Caco-2 (cell line): ENCODE data around the gene PTGIS. TPM values are rescaled to one million over a fixed set of nuclear protein-coding genes. Genes with fewer than 3 reads are reported as not detected.

ENCODE experiments used
- BruUV-seq: library from RNA; stranded (reverse); fragments of 400-500 nt; replicated peaks from 2 replicates; lab custom pipeline; 2021; lab: Mats Ljungman, UMichigan
- CTCF ChIA-PET: fragments of 300-600 bp; sonication (Branson Sonifier 250); formaldehyde crosslinking; loops from one replicate; lab custom pipeline; 2022; ENCODE audit warnings: antibody characterized with exemption; lab: Charles Lee
- POLR2A ChIA-PET: fragments of 300-600 bp; sonication (Branson Sonifier 250); formaldehyde crosslinking; loops from one replicate; lab custom pipeline; 2022; ENCODE audit warnings: antibody characterized with exemption; lab: Charles Lee
- DNase-seq, 2 experiments: peaks; one replicate each; pipeline versions ENCODE4 v3.0.0 to v3.0.0-alpha.2; 2020 to 2022
- H3K27me3 ChIP-seq: replicated peaks from 2 replicates; pipeline ENCODE4 v1.6.0; 2011; ENCODE audit warnings: low read length; ENCODE audit not compliant: control insufficient read depth, insufficient read depth
- H3K36me3 ChIP-seq: 2 replicates; pipeline ENCODE4 v1.5.1; 2011; ENCODE audit warnings: low read length; ENCODE audit not compliant: control insufficient read depth, insufficient read depth
- H3K4me1 ChIP-seq: fragments of 250-450 bp; sonication (Bioruptor Pico); 2 replicates; pipeline ENCODE4 v1.5.1; 2020; ENCODE audit warnings: mild to moderate bottlenecking
- H3K4me3 ChIP-seq: 2 replicates; pipeline ENCODE4 v1.5.1; 2011; ENCODE audit warnings: low read depth, mild to moderate bottlenecking, control low read depth, low read length
- H3K9me3 ChIP-seq: fragments of 250-450 bp; sonication (Bioruptor Pico); 2 replicates; pipeline ENCODE4 v1.5.1; 2020; ENCODE audit warnings: mild to moderate bottlenecking, moderate library complexity
- H3K27ac Mint-ChIP-seq: one replicate; pipeline ENCODE4 v1.8.0; 2022; ENCODE audit warnings: mixed read lengths; ENCODE audit not compliant: unreplicated experiment
- H3K27me3 Mint-ChIP-seq: one replicate; pipeline ENCODE4 v1.8.0; 2022; ENCODE audit warnings: mixed read lengths; ENCODE audit not compliant: insufficient read depth, unreplicated experiment
- H3K36me3 Mint-ChIP-seq: one replicate; pipeline ENCODE4 v1.8.0; 2022; ENCODE audit warnings: mild to moderate bottlenecking, mixed read lengths; ENCODE audit not compliant: insufficient read depth, unreplicated experiment
- H3K4me1 Mint-ChIP-seq: one replicate; pipeline ENCODE4 v1.8.0; 2022; ENCODE audit warnings: low read depth, mixed read lengths; ENCODE audit not compliant: unreplicated experiment
- H3K4me3 Mint-ChIP-seq: one replicate; pipeline ENCODE4 v1.8.0; 2022; ENCODE audit warnings: mild to moderate bottlenecking, moderate library complexity, mixed read lengths; ENCODE audit not compliant: unreplicated experiment
- H3K9me3 Mint-ChIP-seq: one replicate; pipeline ENCODE4 v1.8.0; 2022; ENCODE audit warnings: mixed read lengths; ENCODE audit not compliant: unreplicated experiment
- intact Hi-C: fragments of 100-400 bp; cut with micrococcal nuclease; formaldehyde crosslinking; loops from one replicate; pipeline ENCODE4 v1.10.0; 2022; ENCODE audit not compliant: unreplicated experiment
- total RNA-seq: library from RNA; stranded (reverse); gene quantifications from 2 replicates; pipeline ENCODE4 v1.2.3, GENCODE V29; 2022
- TF ChIP-seq, protein P1 (sequence below), 2 experiments: fragments of 200-600 bp in 1 of 2; IDR thresholded peaks; 1 replicate in 1 of 2; 2 replicates in 1 of 2; pipeline versions ENCODE4 v1.5.1 to v1.8.0; 2011 to 2022; ENCODE audit warnings: antibody characterized with exemption in 1 of 2, control low read depth in 1 of 2, inconsistent platforms in 1 of 2, low read depth in 1 of 2, low read length in 1 of 2, mild to moderate bottlenecking in 1 of 2, moderate library complexity in 1 of 2; ENCODE audit not compliant: insufficient read depth in 1 of 2, severe bottlenecking in 1 of 2, unreplicated experiment in 1 of 2

Gene PTGIS
- total RNA-seq, 1 experiment from 2014 or later, result 2.7 TPM

- Mint-ChIP-seq H3K4me3 (no peak overlapping the region), H3K9me3 (no peaks in the 10 kb centered on the region), H3K4me1 (no peaks in the 10 kb centered on the region), H3K27ac (no peak overlapping the region), H3K36me3 (no peaks in the 10 kb centered on the region), H3K27me3 (peaks cover 43% of the 10 kb centered on the region)
- H3K27me3 ChIP-seq, result peaks cover 1% of the 10 kb centered on the region
- intact Hi-C loops, result no loop called here
- no TSS peak for BruUV-seq
- no peaks in the 10 kb centered on the region for H3K4me1 ChIP-seq
- H3K36me3 ChIP-seq, result no peaks in the 10 kb centered on the region
- POLR2A ChIA-PET, result no interaction called here
- CTCF ChIA-PET, result interaction anchor here (1.1 kb wide), 1 partner anchor 18 kb away, joined by 6 read pairs; no protein-coding TSS in a partner anchor
- no peak for DNase-seq
- H3K9me3 ChIP-seq, result peaks cover 3% of the 10 kb centered on the region; the same call in 1 of the 2 replicates
- TF ChIP-seq, protein P1, sequence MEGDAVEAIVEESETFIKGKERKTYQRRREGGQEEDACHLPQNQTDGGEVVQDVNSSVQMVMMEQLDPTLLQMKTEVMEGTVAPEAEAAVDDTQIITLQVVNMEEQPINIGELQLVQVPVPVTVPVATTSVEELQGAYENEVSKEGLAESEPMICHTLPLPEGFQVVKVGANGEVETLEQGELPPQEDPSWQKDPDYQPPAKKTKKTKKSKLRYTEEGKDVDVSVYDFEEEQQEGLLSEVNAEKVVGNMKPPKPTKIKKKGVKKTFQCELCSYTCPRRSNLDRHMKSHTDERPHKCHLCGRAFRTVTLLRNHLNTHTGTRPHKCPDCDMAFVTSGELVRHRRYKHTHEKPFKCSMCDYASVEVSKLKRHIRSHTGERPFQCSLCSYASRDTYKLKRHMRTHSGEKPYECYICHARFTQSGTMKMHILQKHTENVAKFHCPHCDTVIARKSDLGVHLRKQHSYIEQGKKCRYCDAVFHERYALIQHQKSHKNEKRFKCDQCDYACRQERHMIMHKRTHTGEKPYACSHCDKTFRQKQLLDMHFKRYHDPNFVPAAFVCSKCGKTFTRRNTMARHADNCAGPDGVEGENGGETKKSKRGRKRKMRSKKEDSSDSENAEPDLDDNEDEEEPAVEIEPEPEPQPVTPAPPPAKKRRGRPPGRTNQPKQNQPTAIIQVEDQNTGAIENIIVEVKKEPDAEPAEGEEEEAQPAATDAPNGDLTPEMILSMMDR (IDR thresholded peaks at IDR 0.05; ENCODE audit: insufficient read depth in 1 of 2, low read depth in 1 of 2, low read length in 1 of 2, severe bottlenecking in 1 of 2, unreplicated experiment in 1 of 2), result no peak
- no peak overlapping the region for H3K4me3 ChIP-seq
Observed at GRCh38 chr20:49466114-49466912, 101.6 kb downstream of the PTGIS start.

DNA sequence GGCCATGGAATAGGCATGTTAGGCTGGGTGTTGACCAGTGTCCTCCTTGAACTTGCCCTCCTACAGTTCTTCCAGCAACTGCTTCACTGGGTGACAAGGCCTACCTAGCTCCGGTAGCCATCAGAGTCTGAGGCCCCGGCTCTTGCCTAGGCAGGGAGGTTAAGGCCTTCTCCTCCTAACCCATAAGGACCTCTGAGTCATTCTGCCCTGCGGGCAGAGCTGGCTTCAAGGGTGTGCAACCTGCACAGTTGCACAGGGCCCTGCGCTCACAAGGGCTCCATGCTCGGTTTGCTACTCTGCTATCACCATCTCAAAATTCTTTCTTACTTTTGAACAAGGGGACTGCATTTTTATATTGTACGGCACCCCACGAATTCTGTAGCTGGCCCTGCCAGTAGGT lies 103.4 kb downstream of the PTGIS start:
- no TSS peak for BruUV-seq
- ChIA-PET CTCF (interaction anchor here (1.1 to 1.4 kb wide), 2 partner anchors 84 to 144 kb away, joined by 4 read pairs; no protein-coding TSS in a partner anchor), POLR2A (no interaction called here)
- Mint-ChIP-seq H3K27me3 (peaks cover 36% of the 10 kb centered on the region), H3K36me3 (no peaks in the 10 kb centered on the region), H3K4me3 (no peak overlapping the region), H3K9me3 (no peaks in the 10 kb centered on the region), H3K27ac (no peak overlapping the region), H3K4me1 (no peaks in the 10 kb centered on the region)
- H3K27me3 ChIP-seq, result peaks cover 1% of the 10 kb centered on the region
- H3K36me3 ChIP-seq, result no peaks in the 10 kb centered on the region
- peaks cover 3% of the 10 kb centered on the region; the same call in 1 of the 2 replicates for H3K9me3 ChIP-seq
- no peak overlapping the region for H3K4me3 ChIP-seq
- TF ChIP-seq, protein P1 (IDR thresholded peaks at IDR 0.05; ENCODE audit: insufficient read depth in 1 of 2, low read depth in 1 of 2, low read length in 1 of 2, severe bottlenecking in 1 of 2, unreplicated experiment in 1 of 2), result no peak
- no peak for DNase-seq
- intact Hi-C loops, result no loop called here
- no peaks in the 10 kb centered on the region for H3K4me1 ChIP-seq

DNA sequence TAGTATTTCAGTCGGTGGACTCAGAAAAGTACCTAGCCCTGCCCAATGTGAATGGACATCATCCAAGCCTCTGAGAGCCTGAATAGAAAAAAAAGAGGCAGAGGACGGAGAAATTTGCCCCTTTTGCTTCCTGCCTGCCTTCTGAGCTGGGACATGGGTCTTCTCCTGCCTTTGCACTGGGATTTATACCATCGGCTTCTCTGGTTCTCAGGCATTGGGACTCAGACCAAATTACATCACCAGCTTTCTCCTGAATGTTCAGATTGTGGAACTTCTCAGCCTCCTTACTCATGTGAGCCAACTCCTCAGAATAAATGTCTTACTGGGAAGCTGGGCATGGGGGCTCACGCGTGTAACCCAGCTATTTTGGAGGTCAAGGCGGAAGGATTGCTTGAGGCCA lies 105.3 kb downstream of the PTGIS start:
- Mint-ChIP-seq H3K4me1 (no peaks in the 10 kb centered on the region), H3K27ac (no peak overlapping the region), H3K27me3 (peaks cover 40% of the 10 kb centered on the region), H3K9me3 (no peaks in the 10 kb centered on the region), H3K4me3 (no peak overlapping the region), H3K36me3 (no peaks in the 10 kb centered on the region)
- Histone ChIP-seq H3K27me3 (peaks cover 3% of the 10 kb centered on the region), H3K4me3 (no peak overlapping the region), H3K4me1 (no peaks in the 10 kb centered on the region), H3K36me3 (no peaks in the 10 kb centered on the region), H3K9me3 (peaks cover 3% of the 10 kb centered on the region; the same call in 1 of the 2 replicates)
- intact Hi-C loops, result no loop called here
- ChIA-PET CTCF (interaction anchor here (0.6 to 0.9 kb wide), 2 partner anchors 21 kb away, joined by 3 to 4 read pairs; no protein-coding TSS in a partner anchor), POLR2A (no interaction called here)
- DNase-seq, result no peak
- no TSS peak for BruUV-seq
- TF ChIP-seq, protein P1 (IDR thresholded peaks at IDR 0.05; ENCODE audit: insufficient read depth in 1 of 2, low read depth in 1 of 2, low read length in 1 of 2, severe bottlenecking in 1 of 2, unreplicated experiment in 1 of 2), result no peak
